GM12891 (cell line): ENCODE measurements around the gene ELAC2.

Source experiments
- POLR2A ChIP-seq: IDR thresholded peaks from 2 replicates; pipeline ENCODE4 v1.6.1; 2011; ENCODE audit warnings: low read depth, low read length, control low read depth
- POLR2AphosphoS5 ChIP-seq: IDR thresholded peaks from 2 replicates; pipeline ENCODE4 v1.6.1; 2011; ENCODE audit warnings: low read depth, low read length, control low read depth
- SPI1 ChIP-seq: IDR thresholded peaks from 2 replicates; pipeline ENCODE4 v1.6.1; 2011; ENCODE audit warnings: low read depth, low read length, control low read depth
- TAF1 ChIP-seq: IDR thresholded peaks from 2 replicates; pipeline ENCODE4 v1.6.1; 2011; ENCODE audit warnings: low read depth, low read length, control low read depth

DNA sequence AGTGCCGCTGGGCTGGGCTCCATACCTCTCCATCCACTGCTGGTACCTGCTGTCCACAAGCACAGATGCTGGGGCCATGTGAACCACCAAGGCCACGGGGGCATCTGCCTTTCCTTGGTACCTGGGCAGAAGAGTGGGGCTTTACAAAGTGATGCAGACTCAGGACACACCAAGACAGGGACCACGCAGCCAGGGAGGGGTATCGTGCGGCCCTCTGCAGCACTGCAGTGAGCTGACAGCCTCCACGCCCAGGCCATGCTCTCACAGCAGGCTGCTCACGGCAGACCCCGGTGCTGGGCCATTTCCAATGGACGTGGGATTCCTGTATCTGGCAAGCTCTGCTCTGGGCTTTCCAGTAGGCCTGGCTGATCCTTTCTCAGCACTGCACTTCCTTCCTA lies 14.4 kb downstream of the ELAC2 start:
- TF ChIP-seq POLR2A: no peak
- no peak for TF ChIP-seq TAF1
- no peak for TF ChIP-seq SPI1
- no peak for TF ChIP-seq POLR2AphosphoS5
